ENCODE data around the gene AGAP9.
"Not testable (repeated sequence)": the region's sequence is repeated elsewhere in the genome, so short reads cannot be mapped to it uniquely, and the experiment has no call there.

Gene AGAP9

GRCh38 chr10:47456079-47456785 is 67.2 kb downstream of the AGAP9 start:
- no peak for DNase-seq

GRCh38 chr10:47455350-47456078 is 67.9 kb downstream of the AGAP9 start:
- not testable (repeated sequence) for DNase-seq

GRCh38 chr10:47454780-47455058 is 68.7 kb downstream of the AGAP9 start:
- DNase-seq, result no peak

GRCh38 chr10:47454008-47454779 is 69.2 kb downstream of the AGAP9 start:
- DNase-seq, result no peak

GRCh38 chr10:47453141-47454007 is 70.1 kb downstream of the AGAP9 start:
- no peak for DNase-seq

GRCh38 chr10:47452495-47453140 is 70.8 kb downstream of the AGAP9 start:
- no peak for DNase-seq

- DNase-seq, result no peak
Measured at GRCh38 chr10:47451998-47452494, 71.4 kb downstream of the AGAP9 start.
